H1 (cell line): ENCODE data around the gene ARHGEF19. TPM values are rescaled to one million over a fixed set of nuclear protein-coding genes. Genes with fewer than 3 reads are reported as not detected.

Source experiments
- CTCF ChIA-PET: fragments of 300-600 bp; sonication (Branson Sonifier 250); formaldehyde crosslinking; loops from one replicate; lab custom pipeline; 2021; ENCODE audit not compliant: partially characterized antibody; lab: Charles Lee
- POLR2A ChIA-PET: fragments of 300-600 bp; sonication (Branson Sonifier 250); formaldehyde crosslinking; loops from one replicate; lab custom pipeline; 2021; ENCODE audit warnings: inconsistent platforms; ENCODE audit not compliant: partially characterized antibody; lab: Charles Lee
- DNase-seq, 2 experiments: peaks; one replicate each; pipeline versions ENCODE4 v3.0.0 to v3.0.0-alpha.2; 2010 to 2022; ENCODE audit warnings: low spot score in 2 of 2, low read depth in 1 of 2, mixed read lengths in 1 of 2
- FAIRE-seq: peaks from 2 replicates; lab custom pipeline; 2011; peaks lifted over from hg19 to GRCh38; lab: Jason Lieb, UNC
- H2AFZ ChIP-seq: 2 replicates; pipeline ENCODE4 v1.8.1; 2012; ENCODE audit warnings: low read length, inconsistent platforms
- H2AK5ac ChIP-seq: 2 replicates; pipeline ENCODE4 v1.6.1; 2013; ENCODE audit warnings: low read depth, low read length
- H2BK120ac ChIP-seq: replicated peaks from 2 replicates; pipeline ENCODE3; 2013; ENCODE audit warnings: low read depth, low read length, inconsistent platforms
- H2BK12ac ChIP-seq: 2 replicates; pipeline ENCODE4 v1.6.1; 2013; ENCODE audit warnings: low read depth, low read length
- H2BK15ac ChIP-seq: 2 replicates; pipeline ENCODE4 v1.6.1; 2013; ENCODE audit warnings: low read length
- H2BK20ac ChIP-seq: 2 replicates; pipeline ENCODE4 v1.6.1; 2013; ENCODE audit warnings: low read length
- H2BK5ac ChIP-seq: 2 replicates; pipeline ENCODE4 v1.6.1; 2013; ENCODE audit warnings: low read depth, low read length
- H3K14ac ChIP-seq: 2 replicates; pipeline ENCODE4 v1.6.1; 2013; ENCODE audit warnings: inconsistent platforms; ENCODE audit not compliant: insufficient read length
- H3K18ac ChIP-seq: 2 replicates; pipeline ENCODE4 v1.6.1; 2013; ENCODE audit warnings: low read length; ENCODE audit errors: extremely low read depth
- H3K23ac ChIP-seq: 2 replicates; pipeline ENCODE4 v1.6.1; 2013; ENCODE audit warnings: inconsistent platforms; ENCODE audit not compliant: insufficient read length
- H3K23me2 ChIP-seq: 2 replicates; pipeline ENCODE4 v1.6.1; 2013; ENCODE audit warnings: low read depth, low read length
- H3K27ac ChIP-seq: 2 replicates; pipeline ENCODE4 v1.6.1; 2011; ENCODE audit warnings: low read depth, low read length, inconsistent platforms
- H3K27me3 ChIP-seq, 4 experiments: replicated peaks in 1 of 4; 1 replicate in 1 of 4; 2 replicates in 3 of 4; pipeline versions ENCODE4 v1.6.1 to v1.8.1; 2011 to 2013; ENCODE audit warnings: low read length in 3 of 4, mild to moderate bottlenecking in 3 of 4, inconsistent platforms in 2 of 4, mixed read lengths in 2 of 4, moderate library complexity in 1 of 4; ENCODE audit not compliant: control insufficient read depth in 3 of 4, insufficient read depth in 3 of 4; ENCODE audit errors: extremely low read depth in 1 of 4
- H3K36me3 ChIP-seq, 4 experiments: 2 replicates each; pipeline versions ENCODE4 v1.6.1 to v1.8.1; 2011 to 2013; ENCODE audit warnings: mild to moderate bottlenecking in 4 of 4, low read length in 3 of 4, moderate library complexity in 2 of 4, control low read depth in 1 of 4, inconsistent platforms in 1 of 4; ENCODE audit not compliant: insufficient read depth in 4 of 4, control insufficient read depth in 2 of 4
- H3K4ac ChIP-seq: replicated peaks from 2 replicates; pipeline ENCODE3; 2013; ENCODE audit warnings: low read length, low read depth, mixed read lengths, inconsistent platforms; ENCODE audit not compliant: insufficient read length
- H3K4me1 ChIP-seq, 4 experiments: replicated peaks in 1 of 4; 1 replicate in 1 of 4; 2 replicates in 3 of 4; pipeline versions ENCODE4 v1.6.1 to v1.8.1; 2011 to 2013; ENCODE audit warnings: low read length in 3 of 4, inconsistent platforms in 2 of 4, mixed read lengths in 1 of 4; ENCODE audit not compliant: insufficient read depth in 4 of 4, control insufficient read depth in 3 of 4
- H3K4me2 ChIP-seq, 2 experiments: 2 replicates each; pipeline versions ENCODE4 v1.6.1 to v1.8.1; 2011 to 2013; ENCODE audit warnings: low read depth in 2 of 2, low read length in 2 of 2, control low read depth in 1 of 2, inconsistent platforms in 1 of 2, mild to moderate bottlenecking in 1 of 2; ENCODE audit not compliant: insufficient read depth in 1 of 2
- H3K4me3 ChIP-seq, 4 experiments: fragments of 200-600, 300-600 bp in 1 of 4; sonication (generic), shearing (Covaris generic), sonication (Bioruptor Twin) in 1 of 4; 2 replicates each; pipeline versions ENCODE4 v1.5.1 to v1.8.1; 2011 to 2016; ENCODE audit warnings: low read length in 4 of 4, low read depth in 3 of 4, control low read depth in 2 of 4, inconsistent platforms in 2 of 4, mild to moderate bottlenecking in 2 of 4, mixed read lengths in 1 of 4, moderate library complexity in 1 of 4; ENCODE audit not compliant: insufficient read depth in 2 of 4; ENCODE audit errors: extremely low read depth in 1 of 4
- H3K56ac ChIP-seq: replicated peaks from 2 replicates; pipeline ENCODE3; 2013; ENCODE audit warnings: low read depth, mild to moderate bottlenecking, mixed read lengths, low read length, inconsistent platforms; ENCODE audit not compliant: insufficient read length
- H3K79me1 ChIP-seq: 2 replicates; pipeline ENCODE4 v1.6.1; 2013; ENCODE audit warnings: low read depth, low read length, control low read depth
- H3K79me2 ChIP-seq, 2 experiments: 2 replicates each; pipeline versions ENCODE4 v1.6.1 to v1.8.1; 2012 to 2013; ENCODE audit warnings: low read length in 2 of 2, mild to moderate bottlenecking in 2 of 2, inconsistent platforms in 1 of 2; ENCODE audit not compliant: insufficient read depth in 2 of 2, control insufficient read depth in 1 of 2
- H3K9ac ChIP-seq, 4 experiments: replicated peaks in 1 of 4; 1 replicate in 1 of 4; 2 replicates in 3 of 4; pipeline versions ENCODE4 v1.6.1 to v1.8.1; 2011 to 2013; ENCODE audit warnings: low read depth in 3 of 4, low read length in 3 of 4, control low read depth in 2 of 4, mild to moderate bottlenecking in 2 of 4, moderate library complexity in 2 of 4, inconsistent platforms in 1 of 4; ENCODE audit errors: extremely low read depth in 1 of 4
- H3K9me3 ChIP-seq, 2 experiments: 2 replicates each; pipeline versions ENCODE4 v1.6.1 to v1.8.1; 2012 to 2013; ENCODE audit warnings: mild to moderate bottlenecking in 2 of 2, moderate library complexity in 2 of 2, control low read depth in 1 of 2, inconsistent platforms in 1 of 2, low read depth in 1 of 2, low read length in 1 of 2, mixed read lengths in 1 of 2; ENCODE audit not compliant: insufficient read depth in 2 of 2
- H4K20me1 ChIP-seq, 2 experiments: replicated peaks in 1 of 2; 2 replicates each; pipeline versions ENCODE3 to v1.8.1; 2011 to 2013; ENCODE audit warnings: inconsistent platforms in 2 of 2, low read length in 2 of 2, mild to moderate bottlenecking in 1 of 2; ENCODE audit not compliant: insufficient read depth in 2 of 2, control insufficient read depth in 1 of 2
- H4K5ac ChIP-seq: 2 replicates; pipeline ENCODE4 v1.6.1; 2013; ENCODE audit warnings: low read length, low read depth, mixed read lengths, inconsistent platforms; ENCODE audit not compliant: insufficient read length
- H4K8ac ChIP-seq: 2 replicates; pipeline ENCODE4 v1.8.0; 2013; ENCODE audit warnings: mild to moderate bottlenecking, moderate library complexity, low read length, inconsistent platforms; ENCODE audit not compliant: insufficient read depth; ENCODE audit errors: extremely low read depth
- H4K91ac ChIP-seq: replicated peaks from 2 replicates; pipeline ENCODE3; 2013; ENCODE audit warnings: low read length, mixed read lengths, inconsistent platforms; ENCODE audit not compliant: insufficient read length
- ASH2L ChIP-seq: fragments of 200-600, 300-600 bp; sonication (generic); IDR thresholded peaks from one replicate; pipeline ENCODE4 v1.7.1; 2017; ENCODE audit warnings: low read length
- TAF7 ChIP-seq: optimal IDR thresholded peaks from 2 replicates; pipeline ENCODE3; 2011; ENCODE audit warnings: low read depth, mild to moderate bottlenecking, inconsistent platforms, low read length, moderate library complexity, borderline replicate concordance
- WGBS, 2 experiments: shearing (Covaris generic) in 1 of 2; methylation state at CpG; one replicate each; pipeline versions ENCODE4 v1.1.6 to v1.1.7; 2013 to 2015; ENCODE audit warnings: low lambda C conversion rate in 2 of 2, mixed read lengths in 2 of 2, inconsistent platforms in 1 of 2, low coverage in 1 of 2, missing lambda C conversion rate in 1 of 2; ENCODE audit not compliant: insufficient replicate concordance in 2 of 2, insufficient coverage in 1 of 2, insufficient read length in 1 of 2; ENCODE audit errors: extremely low coverage in 1 of 2, missing lambda C conversion rate in 1 of 2; 5-methylcytosine and 5-hydroxymethylcytosine counted together
- polyA plus RNA-seq, 7 experiments: library from polyadenylated mRNA; depleted of rRNA in 3 of 7; stranded (reverse) in 5 of 7; unstranded in 2 of 7; fragments of >200 nt in 5 of 7; fragments of 200-250 nt in 2 of 7; gene quantifications; 1 replicate in 5 of 7; 2 replicates in 1 of 7; 4 replicates in 1 of 7; pipeline versions ENCODE4 v1.2.1 to v1.2.3, GENCODE V29; 2011 to 2013; ENCODE audit warnings: missing spikeins in 2 of 7, mixed read lengths in 2 of 7
- total RNA-seq: library from RNA; stranded (reverse); fragmentation: NEBNext Ultra II Directional; extraction: Animal tissue kit (Norgen Biotek cat#: 25700); gene quantifications from 2 replicates; pipeline ENCODE4 v1.2.1, GENCODE V29; 2021

Gene ARHGEF19
- total and polyA plus RNA-seq, 2 of the 8 experiments (the other 6 are each of a cell fraction or from before 2014, with no cell fraction given): 47.5 to 56.4 TPM

DNA sequence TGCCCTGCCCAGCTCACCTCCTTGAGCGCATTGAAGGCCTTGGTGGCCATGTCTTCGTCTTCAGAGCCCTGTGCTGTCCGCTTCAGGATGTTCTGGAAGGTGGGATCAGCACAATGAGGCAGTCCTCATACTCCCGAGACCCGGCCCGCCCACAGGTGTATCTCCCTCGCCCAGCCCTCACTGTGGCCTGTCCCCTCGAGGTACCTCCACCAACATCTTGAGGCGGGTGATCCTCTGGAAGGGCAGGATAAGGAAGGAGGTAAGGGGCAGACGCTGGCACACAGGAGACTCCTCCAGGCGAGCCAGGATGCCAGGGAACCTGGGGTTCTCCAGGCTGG lies 7.1 kb downstream of the ARHGEF19 start:
- Histone ChIP-seq H2BK12ac (no peak overlapping the region), H2BK120ac (no peak overlapping the region), H4K20me1 (peaks cover 2 to 4% of the 10 kb centered on the region in 2 experiments), H3K23me2 (peaks cover 6% of the 10 kb centered on the region), H3K14ac (no peak overlapping the region), H3K4me3 (no peak overlapping the region), H3K36me3 (peaks cover 9 to 23% (median 18%) of the 10 kb centered on the region in 4 experiments; a peak in 7 of 8 replicates), H4K91ac (no peak overlapping the region), H2BK20ac (no peak overlapping the region), H3K56ac (no peak overlapping the region), H3K4ac (no peak overlapping the region), H4K5ac (no peak overlapping the region), H4K8ac (no peak overlapping the region), H3K79me2 (peaks cover 0 to 13% of the 10 kb centered on the region in 2 experiments; a peak in 2 of 4 replicates), H3K27ac (no peak overlapping the region), H2AFZ (no peak overlapping the region), H3K23ac (no peak overlapping the region), H3K27me3 (no peaks in the 10 kb centered on the region), H3K4me1 (peaks cover 0 to 20% (median 13%) of the 10 kb centered on the region in 4 experiments; a peak in 6 of 7 replicates), H3K18ac (no peak overlapping the region), H2BK15ac (no peak overlapping the region), H3K4me2 (no peak overlapping the region), H2AK5ac (0 out of 2 replicates have a peak overlapping the region, but pooled peaks have one; percentile 56), H3K79me1 (peaks cover 5% of the 10 kb centered on the region; the same call in 1 of the 2 replicates), H2BK5ac (no peak overlapping the region), H3K9me3 (no peaks in the 10 kb centered on the region), H3K9ac (no peak overlapping the region)
- ChIA-PET CTCF (interaction anchor here (0.8 to 7.6 kb wide), 15 partner anchors 11 to 132 kb away, joined by 3 to 45 read pairs (median 7); partner anchors contain the start of gene FAM131C), POLR2A (interaction anchor here (1.0 to 1.7 kb wide), 3 partner anchors 11 to 39 kb away, joined by 3 to 4 read pairs (median 4); no protein-coding TSS in a partner anchor)
- FAIRE-seq (no peak), DNase-seq (no peak)
- 80% methylated on average over 11 of the region's 11 CpGs; no CpG with 5 or more reads in 1 of the 2 experiments for WGBS, 2 experiments
- TF ChIP-seq ASH2L (no peak), TAF7 (no peak)
